Medulla oblongata (tissue), 1 donor: ENCODE results near the gene EMC1.
"Not testable (repeated sequence)": the region's sequence is repeated elsewhere in the genome, so short reads cannot be mapped to it uniquely, and the experiment has no call there.

Source experiments
- DNase-seq: peaks from one replicate; pipeline ENCODE4 v3.0.0-alpha.2; 2015; ENCODE audit errors: extremely low spot score

EMC1 gene

GRCh38 chr1:19251305-19252196, at the start of gene EMC1, which contains the start of gene MRTO4:
Gene EMC1, minus strand, starts transcription at chr1:19251524. Its CDS starts 15 bp downstream, at chr1:19251509.
Gene MRTO4, plus strand, starts transcription at chr1:19251805. Its CDS starts 31 bp downstream, at chr1:19251836.
- peak; percentile 85 for DNase-seq

GRCh38 chr1:19300211-19300610, 48.9 kb upstream of the EMC1 start:
- no peak for DNase-seq

GRCh38 chr1:19294638-19295037, 43.3 kb upstream of the EMC1 start:
- no peak for DNase-seq

- no peak for DNase-seq
These were observed 37.9 kb upstream of the EMC1 start for GRCh38 chr1:19289244-19289643.

- DNase-seq = peak; percentile 65
These were observed 37.3 kb upstream of the EMC1 start, which contains the start of gene AKR7A3 for GRCh38 chr1:19288324-19289241. Gene AKR7A3, minus strand, starts transcription at chr1:19288770. Its CDS starts 61 bp downstream, at chr1:19288709.

GRCh38 chr1:19287436-19288185, 36.3 kb upstream of the EMC1 start:
- no peak for DNase-seq

GRCh38 chr1:19285807-19286206, 34.5 kb upstream of the EMC1 start:
- not testable (repeated sequence) for DNase-seq

GRCh38 chr1:19285366-19285765, 34.0 kb upstream of the EMC1 start:
- not testable (repeated sequence) for DNase-seq

- DNase-seq = no peak
These were observed 33.6 kb upstream of the EMC1 start for GRCh38 chr1:19284881-19285280.

GRCh38 chr1:19283891-19284290, 32.6 kb upstream of the EMC1 start:
- no peak for DNase-seq

- no peak for DNase-seq
These were observed 23.3 kb upstream of the EMC1 start for GRCh38 chr1:19274636-19275035.

- DNase-seq = not testable (repeated sequence)
These were observed 22.7 kb upstream of the EMC1 start for GRCh38 chr1:19273844-19274531.

GRCh38 chr1:19273106-19273843, 22.0 kb upstream of the EMC1 start:
- no peak for DNase-seq

GRCh38 chr1:19272064-19272463, 20.7 kb upstream of the EMC1 start:
- no peak for DNase-seq

- DNase-seq = not testable (repeated sequence)
These were observed 19.0 kb upstream of the EMC1 start for GRCh38 chr1:19270343-19270730.

- DNase-seq = not testable (repeated sequence)
These were observed 18.4 kb upstream of the EMC1 start for GRCh38 chr1:19269427-19270342.

GRCh38 chr1:19268445-19268844, 17.1 kb upstream of the EMC1 start:
- DNase-seq = no peak

- DNase-seq = no peak
These were observed 11.4 kb upstream of the EMC1 start for GRCh38 chr1:19262744-19263143.

- DNase-seq = no peak
These were observed 10.7 kb upstream of the EMC1 start for GRCh38 chr1:19262047-19262446.
